Psoas muscle (tissue), 8 donors: ENCODE measurements around the gene CLCN4. TPM values are rescaled to one million over a fixed set of nuclear protein-coding genes. Genes with fewer than 3 reads are reported as not detected.

Source experiments
- ATAC-seq, 4 donors: fragments of 200-7000 bp; cut with Tn5 transposase; one replicate each; pipeline ENCODE4 v1.9.1; 2020; ENCODE audit warnings: moderate library complexity in 3 of 4, mild to moderate bottlenecking in 2 of 4
- DNase-seq, 2 donors: peaks; one replicate each; pipeline ENCODE4 v3.0.0-alpha.2; 2020
- H3K27ac ChIP-seq: fragments of 200-600 bp; one replicate; pipeline ENCODE4 v1.8.0; 2022
- H3K27me3 ChIP-seq, 3 donors: fragments of 200-600 bp in 1 of 3; one replicate each; pipeline versions ENCODE4 v1.6.1 to v1.8.0; 2013 to 2022; ENCODE audit warnings: low read length in 2 of 3, mild to moderate bottlenecking in 2 of 3, moderate library complexity in 1 of 3; ENCODE audit not compliant: insufficient read depth in 3 of 3
- H3K36me3 ChIP-seq, 2 donors: fragments of 200-600 bp in 1 of 2; one replicate each; pipeline versions ENCODE4 v1.6.1 to v1.8.0; 2013 to 2022; ENCODE audit warnings: low read depth in 1 of 2, mild to moderate bottlenecking in 1 of 2, moderate library complexity in 1 of 2; ENCODE audit not compliant: insufficient read depth in 1 of 2
- H3K4me1 ChIP-seq: fragments of 200-600 bp; one replicate; pipeline ENCODE4 v1.8.0; 2022
- H3K4me3 ChIP-seq: fragments of 200-600 bp; one replicate; pipeline ENCODE4 v1.8.0; 2022; ENCODE audit warnings: mild to moderate bottlenecking
- H3K9me3 ChIP-seq: fragments of 200-600 bp; one replicate; pipeline ENCODE4 v1.8.0; 2022
- CTCF ChIP-seq: fragments of 200-600 bp; IDR thresholded peaks from one replicate; pipeline ENCODE4 v1.8.0; 2022; ENCODE audit warnings: antibody characterized with exemption
- WGBS, 3 donors: extraction: QIAGEN DNeasy Blood & Tissue Kit; methylation state at CpG; one replicate each; pipeline versions ENCODE4 v1.1.6 to v1.1.7; 2013; 5-methylcytosine and 5-hydroxymethylcytosine counted together
- intact Hi-C, 2 donors: fragments of 100-400 bp; cut with DNase I; formaldehyde crosslinking; loops; one replicate each; pipeline versions ENCODE4 v1.11.0 to v1.14.2; 2022
- polyA plus RNA-seq, 3 donors: library from polyadenylated mRNA; stranded (reverse); fragments of 200-250 nt; gene quantifications; one replicate each; pipeline ENCODE4 v1.2.3, GENCODE V29; 2013
- total RNA-seq, 4 donors: library from RNA; stranded (reverse); fragmentation: NEBNext Ultra II Directional in 2 of 4; extraction: Animal tissue kit (Norgen Biotek cat#: 25700) in 2 of 4; gene quantifications; one replicate each; pipeline versions ENCODE4 v1.2.1 to v1.2.4, GENCODE V29; 2021 to 2023
- donor health status: healthy with polysubstance abuse.
- donor health status: DM: no; HTN: no; CAD: no; lungs with moderate emphysema.
- donor health status: Bipolar disorder and iron deficiency.
- donor health status: healthy.
- donor health status: DM: yes; HTN: yes; CAD: no.
- donor health status: DM: no; HTN: no; CAD: no.
- donor health status: DM: no; HTN: no; CAD: no.
- donor health status: DM: yes; HTN: yes; CAD: no.

The CLCN4 gene
- total and polyA plus RNA-seq, 7 donors, result 4.1 to 75.9 (median 53.8) TPM

GRCh38 chrX:10278716-10279115, 121.9 kb downstream of the CLCN4 start:
- TF ChIP-seq CTCF, result no peak
- WGBS, 3 donors, result 54 to 95% (median 83%) methylated on average over 2 of the region's 2 CpGs

GRCh38 chrX:10280071-10280470, 123.3 kb downstream of the CLCN4 start:
- no peaks in the 10 kb centered on the region for H3K9me3 ChIP-seq
- DNase-seq (no peak), ATAC-seq (no peak)
- H3K27me3 ChIP-seq, result peaks cover 0 to 12% (median 0%) of the 10 kb centered on the region in 3 donors
- H3K4me1 ChIP-seq, result no peaks in the 10 kb centered on the region
- no peak for TF ChIP-seq CTCF
- no peak overlapping the region for H3K27ac ChIP-seq
- intact Hi-C loops, result no loop called here
- no peak overlapping the region for H3K4me3 ChIP-seq
- WGBS, 3 donors, result 35 to 39% (median 38%) methylated on average over 2 of the region's 2 CpGs
- H3K36me3 ChIP-seq, result no peaks in the 10 kb centered on the region

More at GRCh38 chrX:10278716-10279115, 121.9 kb downstream of the CLCN4 start:
- no peak for DNase-seq
- no peaks in the 10 kb centered on the region for H3K36me3 ChIP-seq
- H3K4me3 ChIP-seq, result no peak overlapping the region
- intact Hi-C loops, result no loop called here
- no peak overlapping the region for H3K27ac ChIP-seq
- H3K27me3 ChIP-seq, result peaks cover 0 to 11% (median 0%) of the 10 kb centered on the region in 3 donors
- H3K4me1 ChIP-seq, result no peaks in the 10 kb centered on the region
- ATAC-seq, result no peak
- H3K9me3 ChIP-seq, result no peaks in the 10 kb centered on the region

DNA sequence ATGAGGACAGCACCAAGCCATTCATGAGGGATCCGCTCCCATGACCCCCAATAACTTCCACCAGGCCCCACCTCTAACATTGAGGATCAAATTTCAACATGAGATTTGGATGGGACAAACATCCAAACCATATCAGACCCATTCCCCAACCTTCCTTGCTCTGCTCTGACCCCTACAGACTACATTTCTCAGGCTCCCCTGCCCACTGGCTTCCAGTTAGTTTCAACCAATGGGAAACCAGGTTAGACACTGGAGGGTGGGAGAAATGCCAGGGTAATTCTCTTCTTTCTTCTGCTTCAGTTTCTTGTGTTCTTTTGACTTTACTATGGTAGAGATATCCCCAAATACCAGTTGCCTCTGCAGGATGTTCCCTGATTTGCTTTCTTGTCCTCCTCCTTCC, 125.7 kb downstream of the CLCN4 start:
- Histone ChIP-seq H3K27ac (no peak overlapping the region), H3K9me3 (no peaks in the 10 kb centered on the region), H3K27me3 (peaks cover 0 to 8% (median 0%) of the 10 kb centered on the region in 3 donors), H3K4me3 (no peak overlapping the region), H3K36me3 (no peaks in the 10 kb centered on the region), H3K4me1 (no peaks in the 10 kb centered on the region)
- DNase-seq (no peak), ATAC-seq (no peak)
- no peak for TF ChIP-seq CTCF
- 67 to 86% methylated on average over 1 of the region's 1 CpG; no CpG with 5 or more reads in 1 of the 3 donors for WGBS, 3 donors
- intact Hi-C loops, result no loop called here

DNA sequence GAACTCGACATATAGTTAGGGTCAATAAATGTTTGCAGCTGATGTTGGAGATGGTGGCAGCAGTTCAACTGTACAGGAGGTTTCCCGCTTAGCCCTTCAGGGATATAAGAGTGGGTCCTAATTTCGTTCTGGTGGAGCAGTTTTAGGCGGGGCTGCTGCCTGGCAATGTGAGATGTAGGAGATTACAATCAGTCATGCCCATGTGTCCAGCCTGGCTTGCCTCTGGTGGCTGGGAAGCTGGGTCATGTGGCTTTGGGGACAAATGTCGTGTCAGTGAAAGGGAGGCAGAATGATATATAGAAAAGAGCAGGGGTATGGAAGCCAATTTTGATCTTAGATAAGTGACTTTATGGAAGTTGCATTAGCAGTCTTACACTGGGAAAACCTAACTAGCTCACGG, 129.4 kb downstream of the CLCN4 start:
- H3K36me3 ChIP-seq, result no peaks in the 10 kb centered on the region
- DNase-seq, result no peak
- H3K9me3 ChIP-seq, result no peaks in the 10 kb centered on the region
- peaks cover 0 to 5% (median 0%) of the 10 kb centered on the region in 3 donors for H3K27me3 ChIP-seq
- 49 to 74% (median 66%) methylated on average over 6 of the region's 6 CpGs for WGBS, 3 donors
- TF ChIP-seq CTCF, result no peak
- no peaks in the 10 kb centered on the region for H3K4me1 ChIP-seq
- ATAC-seq, result no peak
- no peak overlapping the region for H3K27ac ChIP-seq
- H3K4me3 ChIP-seq, result no peak overlapping the region
- intact Hi-C loops, result no loop called here

Other genes starting within 250 kb of the CLCN4 start
- gene CLDN34, start 189.6 kb upstream of the CLCN4 start, total RNA-seq, result not detected
- gene CLDN34, start 189.6 kb upstream of the CLCN4 start, polyA plus RNA-seq, result not detected